NCI-H2107 treated with DMSO at 0.1 percent for 48 hours (cell line): ENCODE data around the gene TRIM42.

Experiments
- DNase-seq: peaks from one replicate; lab custom pipeline; 2025; ENCODE audit not compliant: unreplicated experiment; lab: John Stamatoyannopoulos, UW

The TRIM42 gene

DNA sequence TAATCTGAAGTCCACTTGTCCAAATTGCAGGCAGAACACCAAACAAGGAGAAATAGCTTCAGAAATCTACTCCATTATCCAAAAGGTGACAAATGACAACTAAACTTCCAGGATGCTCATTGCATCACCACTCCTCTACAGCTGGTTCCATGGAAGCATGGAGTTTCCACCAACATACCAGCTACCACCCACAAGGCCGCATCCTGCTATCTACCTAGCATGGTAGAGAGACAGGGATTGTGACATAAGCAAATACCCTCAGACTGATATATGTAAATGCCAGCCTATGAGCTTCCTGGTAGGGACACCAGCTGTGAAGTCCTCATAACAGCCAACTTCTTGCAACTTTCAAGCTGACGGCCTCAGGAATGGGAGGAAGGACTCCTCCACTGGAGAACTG is at the start of gene TRIM42:
TSS of gene TRIM42 (plus strand) at position 301 of the 400 bp plus-strand sequence. CDS start 166 bp downstream, outside the sequence.
- DNase-seq = no peak

DNA sequence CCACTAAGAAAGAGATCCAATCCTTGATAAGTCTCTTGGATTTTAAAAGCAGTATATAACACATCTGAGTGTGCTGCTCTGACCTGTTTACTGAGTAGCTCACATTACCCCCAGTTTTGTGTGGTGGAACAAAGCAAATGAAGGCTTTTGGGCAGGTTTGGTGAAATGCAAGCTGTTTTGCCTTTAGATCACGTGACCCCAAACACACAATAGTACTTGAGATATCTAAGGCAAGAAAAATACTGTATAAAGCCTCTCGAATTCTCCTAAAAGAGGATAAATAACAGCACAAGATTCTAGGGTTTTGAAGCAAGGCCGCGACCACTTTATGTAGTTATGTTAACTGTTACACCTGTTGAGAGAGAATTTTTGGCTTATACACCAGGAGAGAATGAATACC is 49.3 kb upstream of the TRIM42 start:
- DNase-seq = no peak

DNA sequence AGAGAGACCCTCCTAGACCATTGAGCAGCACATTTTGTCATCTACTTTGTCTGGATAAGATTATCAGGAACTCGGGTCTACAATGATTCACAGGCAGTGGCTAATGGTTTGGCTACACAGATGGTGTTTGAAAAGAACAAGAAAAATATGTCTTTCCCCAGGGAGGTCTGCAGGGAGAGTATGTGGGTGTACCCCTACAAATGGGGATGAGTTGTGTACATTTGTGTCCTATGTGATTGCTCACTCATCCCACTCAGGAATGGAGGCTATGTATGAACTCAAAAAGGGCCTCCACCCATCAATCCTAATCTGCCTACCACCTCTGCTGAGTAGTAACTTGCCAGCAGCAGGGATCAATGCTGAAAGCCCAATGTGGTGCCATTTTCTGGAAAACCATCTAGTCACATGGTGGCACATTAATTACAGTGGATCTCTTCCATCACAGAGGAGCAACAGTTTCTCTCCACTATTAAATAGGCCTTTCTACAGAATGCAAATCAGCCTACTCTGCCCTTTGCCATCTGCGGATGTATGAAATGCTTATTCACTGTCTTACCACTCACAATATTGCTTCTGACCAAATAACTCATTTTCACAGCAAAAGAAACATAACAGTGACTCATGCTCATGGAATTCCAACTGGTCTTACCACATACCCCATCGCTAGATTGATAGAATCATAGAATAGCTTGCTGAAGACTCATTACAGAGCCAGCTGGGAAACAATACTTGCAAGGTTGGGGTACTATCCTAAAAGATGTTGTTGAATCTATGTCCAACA is 48.3 kb upstream of the TRIM42 start:
- DNase-seq = no peak

DNA sequence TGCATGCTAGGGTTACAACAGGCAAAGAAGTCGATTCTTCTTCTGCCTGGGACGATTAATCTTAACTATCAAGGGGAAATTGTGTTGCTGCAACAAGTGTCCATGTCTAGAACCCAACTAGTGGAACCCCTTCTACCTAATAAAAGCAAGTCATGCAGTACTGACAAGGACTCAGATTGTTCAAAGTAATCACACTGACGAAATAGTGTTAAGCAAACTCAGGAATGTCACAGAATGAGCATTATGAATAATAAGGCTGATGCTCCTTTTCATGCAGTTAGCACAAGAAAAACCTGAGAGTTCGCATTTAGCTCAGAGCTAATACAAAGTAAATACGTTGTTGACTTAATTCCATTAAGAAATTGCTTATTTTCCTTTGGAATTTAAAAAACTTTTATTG is 47.5 kb upstream of the TRIM42 start:
- DNase-seq = no peak

DNA sequence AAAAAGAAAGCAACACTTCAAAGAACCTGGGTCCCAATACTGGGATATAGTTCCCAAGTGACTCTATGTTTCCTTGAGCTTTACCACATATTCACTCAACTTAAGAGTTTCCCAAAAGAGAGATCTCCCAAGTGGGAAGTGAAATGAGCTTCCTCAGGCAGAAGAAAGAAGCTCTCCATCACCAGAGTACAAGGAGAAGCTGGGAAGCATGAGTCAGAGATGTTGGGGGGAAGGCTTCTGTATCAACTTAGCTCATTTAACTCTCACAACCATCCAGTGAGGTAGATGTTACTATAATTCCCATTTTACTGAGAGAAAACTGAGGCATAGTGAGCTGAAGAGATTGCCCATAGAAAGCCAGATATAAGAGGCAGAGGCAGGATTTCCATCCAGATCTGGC is 47.0 kb upstream of the TRIM42 start:
- no peak for DNase-seq

DNA sequence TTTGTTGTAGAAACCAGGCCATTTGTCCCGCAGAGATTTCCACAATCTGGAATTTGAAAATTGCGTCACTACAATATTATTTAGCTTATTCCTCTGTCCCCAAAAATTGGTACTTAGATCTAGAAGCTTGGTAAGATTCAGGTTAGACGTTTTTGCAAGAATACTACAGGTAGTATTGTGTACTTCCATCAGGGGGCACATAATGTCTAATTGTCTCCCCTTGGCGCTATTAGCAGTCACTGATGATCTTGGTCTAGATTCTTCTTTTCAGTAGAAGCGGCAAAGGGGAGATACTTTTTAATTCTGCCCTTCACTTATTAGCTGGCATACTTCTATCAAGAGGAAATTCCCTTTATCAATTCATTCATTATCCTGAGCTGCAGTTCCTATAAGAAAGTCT is 42.6 kb upstream of the TRIM42 start:
- no peak for DNase-seq

DNA sequence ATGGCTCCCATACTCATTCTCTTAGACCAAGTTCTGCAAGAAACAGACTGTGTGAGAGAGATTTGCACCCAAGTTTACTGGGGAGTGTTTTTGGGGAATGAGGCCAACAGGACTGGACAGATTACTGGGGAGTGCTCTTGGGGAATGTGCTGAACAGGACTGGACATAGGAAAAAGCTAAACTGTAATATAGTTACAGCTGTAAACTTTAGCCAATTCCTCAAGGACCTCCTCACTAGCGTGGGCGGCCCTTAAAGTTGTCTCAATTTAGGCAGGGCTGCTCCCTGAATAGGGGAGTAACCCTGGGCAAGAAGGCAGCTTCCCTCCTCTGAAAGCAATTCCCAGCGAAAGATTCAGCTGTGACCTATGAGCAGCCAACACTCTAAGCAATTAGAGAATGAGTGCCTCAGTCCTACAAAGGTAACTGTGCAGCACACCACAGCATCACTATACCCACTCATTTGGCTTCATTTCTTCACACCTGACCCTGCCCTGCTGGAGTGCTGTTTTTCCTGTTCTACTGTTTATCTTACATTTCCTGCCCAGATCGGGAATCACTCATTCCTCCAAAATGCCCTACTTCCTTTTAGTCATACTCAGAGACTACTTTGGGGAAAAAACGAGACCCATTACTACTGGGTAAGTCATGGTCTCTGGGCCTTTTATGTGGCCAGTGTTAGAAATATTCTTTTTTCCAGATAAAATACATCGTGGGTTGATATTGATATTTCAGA is 41.3 kb upstream of the TRIM42 start:
- no peak for DNase-seq

DNA sequence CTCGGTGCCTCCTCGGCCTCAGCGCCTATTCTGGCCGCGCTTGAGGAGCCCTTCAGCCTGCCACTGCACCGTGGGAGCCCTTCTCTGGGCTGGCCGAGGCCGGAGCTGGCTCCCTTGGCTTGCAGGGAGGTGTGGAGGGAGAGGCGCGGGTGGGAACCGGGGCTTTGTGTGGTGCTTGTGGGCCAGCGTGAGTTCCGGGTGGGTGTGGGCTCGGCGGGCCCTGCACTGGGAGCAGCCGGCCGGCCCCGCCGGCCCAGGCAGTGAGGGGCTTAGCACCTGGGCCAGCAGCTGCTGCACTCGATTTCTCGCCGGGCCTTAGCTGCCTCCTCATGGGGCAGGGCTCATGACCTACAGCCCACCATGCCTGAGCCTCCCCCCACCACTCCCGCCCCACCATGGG is 26.6 kb upstream of the TRIM42 start:
- no peak for DNase-seq

DNA sequence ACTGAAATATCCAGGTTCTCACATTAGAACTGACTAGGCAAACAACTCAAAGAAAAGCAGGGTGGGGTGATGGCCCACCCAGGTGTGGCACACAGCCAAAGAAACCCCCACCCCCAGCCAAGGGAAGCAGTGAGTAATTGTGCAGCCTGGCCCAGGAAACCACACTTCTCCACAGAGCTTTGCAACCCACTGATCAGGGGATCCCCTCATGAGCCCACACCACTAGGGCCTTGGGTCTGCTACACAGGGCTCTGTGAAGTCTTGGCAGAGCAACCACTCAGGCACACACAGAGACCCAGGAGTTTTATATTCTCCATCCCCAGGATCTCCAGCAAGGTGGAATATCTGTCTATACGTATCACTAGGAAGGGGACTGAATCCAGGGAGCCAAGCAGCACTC is 22.2 kb upstream of the TRIM42 start:
- DNase-seq = no peak

DNA sequence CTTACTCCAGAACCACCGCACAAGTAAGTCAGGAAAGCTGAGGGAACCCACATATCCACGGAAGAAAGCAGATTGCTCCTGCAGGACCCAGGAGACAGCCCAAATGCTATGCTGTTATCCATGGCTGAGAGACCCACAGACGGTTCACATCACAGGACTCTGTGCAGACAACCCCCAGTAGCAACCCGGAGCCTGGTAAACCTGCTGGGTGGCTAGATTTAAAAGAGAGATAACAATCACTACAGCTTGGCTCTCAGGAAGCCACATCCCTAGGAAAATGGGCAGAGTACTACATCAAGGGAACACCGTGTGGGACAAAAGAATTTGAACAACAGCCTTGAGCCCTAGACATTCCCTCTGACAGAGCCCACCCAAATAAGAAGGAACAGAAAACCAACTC is 13.8 kb upstream of the TRIM42 start:
- no peak for DNase-seq

DNA sequence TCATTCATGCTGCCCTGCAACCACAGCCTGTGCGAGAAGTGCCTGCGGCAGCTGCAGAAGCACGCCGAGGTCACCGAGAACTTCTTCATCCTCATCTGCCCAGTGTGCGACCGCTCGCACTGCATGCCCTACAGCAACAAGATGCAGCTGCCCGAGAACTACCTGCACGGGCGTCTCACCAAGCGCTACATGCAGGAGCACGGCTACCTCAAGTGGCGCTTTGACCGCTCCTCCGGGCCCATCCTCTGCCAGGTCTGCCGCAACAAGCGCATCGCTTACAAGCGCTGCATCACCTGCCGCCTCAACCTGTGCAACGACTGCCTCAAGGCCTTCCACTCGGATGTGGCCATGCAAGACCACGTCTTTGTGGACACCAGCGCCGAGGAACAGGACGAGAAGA is 4.7 kb downstream of the TRIM42 start:
- no peak for DNase-seq

DNA sequence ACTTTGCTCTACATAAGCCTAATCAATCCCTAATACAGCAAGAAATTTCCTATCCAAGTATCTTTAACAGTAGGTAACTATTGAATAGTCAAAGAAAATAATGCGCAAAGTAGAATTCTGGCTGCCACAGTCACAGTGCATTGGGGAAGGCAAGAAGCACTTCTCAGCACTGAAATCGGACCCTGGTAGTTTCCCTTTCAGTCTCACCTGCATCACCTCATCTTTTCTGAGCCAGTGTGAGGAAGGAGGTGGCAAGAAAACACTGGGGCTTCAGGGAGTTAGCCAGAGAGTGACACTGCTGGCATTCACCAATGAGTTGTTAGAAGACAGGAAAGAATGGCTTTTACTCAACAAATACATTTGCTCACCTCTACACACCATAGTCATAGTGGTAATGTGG is 8.3 kb downstream of the TRIM42 start:
- DNase-seq = no peak

DNA sequence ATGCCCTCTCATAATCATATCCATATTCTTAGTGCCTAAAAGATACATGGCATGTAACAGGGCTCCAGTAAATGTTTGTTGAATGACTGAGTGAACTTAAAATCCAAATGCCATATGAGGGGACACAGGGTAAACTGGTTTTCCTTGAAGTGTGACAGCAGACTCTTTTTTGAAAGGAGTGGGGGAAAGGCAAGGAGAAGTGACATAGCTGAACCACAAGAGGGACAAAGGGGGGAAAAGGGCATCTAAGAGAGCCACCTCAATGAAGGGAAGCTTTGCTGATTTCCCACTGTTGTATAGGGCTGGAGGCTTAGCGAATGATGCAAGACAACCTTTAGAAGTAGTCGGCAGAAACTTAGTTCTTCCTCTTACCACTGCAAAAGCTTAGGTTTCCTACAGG is 9.1 kb downstream of the TRIM42 start:
- DNase-seq = no peak

DNA sequence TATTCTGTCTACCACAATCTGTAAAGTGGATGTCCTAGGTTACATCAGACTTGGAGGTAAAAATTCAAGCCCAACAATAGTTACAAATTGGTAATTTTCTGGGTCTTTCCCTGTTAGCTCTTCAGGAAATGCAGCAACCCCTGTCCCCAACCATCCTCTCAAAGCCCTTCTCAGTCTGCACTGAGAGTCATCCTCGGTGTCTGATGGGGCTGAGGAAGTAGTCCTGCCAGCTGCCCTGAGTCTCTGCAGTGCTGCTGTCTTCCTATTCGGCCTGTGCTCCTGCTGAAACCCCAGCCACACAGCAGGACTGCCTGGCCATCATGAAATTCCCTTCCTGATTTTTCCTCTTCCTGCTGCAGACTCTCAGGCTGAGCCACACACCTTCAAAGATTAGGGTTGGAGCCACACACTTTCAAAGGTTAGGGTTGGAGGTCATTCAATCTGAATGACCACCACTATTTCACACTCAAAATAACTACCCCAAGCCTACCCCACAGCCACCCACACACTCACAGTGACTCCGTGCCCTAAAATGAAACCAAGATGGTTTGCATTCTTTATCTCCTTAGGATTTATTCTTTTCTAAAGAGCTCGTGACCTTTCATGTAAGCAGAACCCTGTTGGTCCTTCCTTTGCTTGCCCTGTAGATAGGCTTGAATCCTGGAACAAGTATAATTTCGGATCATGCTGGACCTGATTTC is 17.6 kb downstream of the TRIM42 start:
- no peak for DNase-seq

DNA sequence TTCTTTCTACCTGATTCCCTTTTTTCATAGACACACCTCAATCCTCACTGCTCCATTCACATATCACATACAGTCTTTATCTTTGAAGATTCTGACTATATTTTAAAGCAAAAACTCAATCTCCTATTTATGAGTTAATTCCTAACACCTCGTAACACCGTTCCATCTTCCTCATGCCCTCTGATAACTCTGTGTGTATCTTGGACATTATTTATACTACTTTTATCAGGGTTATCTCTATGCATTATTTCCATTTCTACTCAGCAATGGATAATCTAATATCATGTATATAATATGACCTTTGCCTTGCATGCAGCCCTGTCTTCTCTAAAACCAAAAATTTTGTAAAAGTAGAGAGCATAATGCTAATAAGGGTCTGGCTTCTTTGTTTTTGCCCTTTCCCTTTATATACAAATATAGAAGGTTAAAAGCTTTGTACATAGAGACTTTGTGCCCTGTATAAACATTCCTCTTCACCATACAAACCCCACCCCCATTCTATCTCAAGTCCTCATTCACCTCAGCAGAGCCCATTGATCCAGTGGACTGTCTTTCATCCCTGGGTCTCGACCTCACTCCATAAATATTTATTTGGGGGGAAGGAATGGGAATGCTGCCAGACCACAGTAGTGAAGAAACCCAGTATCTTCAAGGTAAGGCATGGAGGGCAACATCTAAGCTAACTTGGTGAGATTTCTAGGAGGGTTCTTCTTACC is 21.8 kb downstream of the TRIM42 start:
- DNase-seq = no peak

DNA sequence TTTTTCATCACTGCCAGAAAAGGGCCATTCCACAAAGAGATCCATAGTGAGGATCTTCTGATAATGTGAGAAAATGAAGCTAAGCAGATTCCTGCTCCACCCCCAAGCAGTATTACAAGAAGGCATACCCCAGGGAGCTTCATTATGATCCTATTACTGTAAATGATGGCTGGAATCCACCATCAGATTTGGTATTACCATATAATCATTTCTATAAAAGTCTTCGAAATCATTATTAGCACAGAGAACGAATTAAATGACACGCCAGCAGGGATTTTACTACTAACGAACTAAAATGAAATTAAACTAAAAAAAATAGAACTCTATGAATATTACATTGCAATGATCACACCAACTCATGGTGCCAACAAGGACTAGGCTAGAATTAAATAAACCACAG is 24.4 kb downstream of the TRIM42 start:
- DNase-seq = no peak

DNA sequence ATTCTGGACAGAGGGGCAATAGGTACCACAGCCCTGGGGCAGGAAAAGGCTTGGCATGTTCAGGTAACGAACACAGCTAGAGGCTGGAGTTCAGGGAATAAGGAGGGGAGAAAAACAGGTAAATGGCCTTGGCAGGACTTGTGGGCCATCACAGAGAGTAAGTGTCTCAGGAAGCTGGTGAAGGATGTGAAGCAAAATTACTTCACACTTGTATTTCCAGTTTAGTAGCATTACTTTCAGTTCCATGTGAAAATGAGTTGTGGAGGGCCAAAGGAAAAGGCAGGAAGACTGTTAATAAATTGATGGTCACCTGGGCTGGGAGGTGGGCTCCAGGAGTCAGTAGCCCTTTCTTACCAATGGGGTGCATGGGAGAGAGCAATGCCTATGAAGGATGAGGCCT is 25.6 kb downstream of the TRIM42 start:
- no peak for DNase-seq

DNA sequence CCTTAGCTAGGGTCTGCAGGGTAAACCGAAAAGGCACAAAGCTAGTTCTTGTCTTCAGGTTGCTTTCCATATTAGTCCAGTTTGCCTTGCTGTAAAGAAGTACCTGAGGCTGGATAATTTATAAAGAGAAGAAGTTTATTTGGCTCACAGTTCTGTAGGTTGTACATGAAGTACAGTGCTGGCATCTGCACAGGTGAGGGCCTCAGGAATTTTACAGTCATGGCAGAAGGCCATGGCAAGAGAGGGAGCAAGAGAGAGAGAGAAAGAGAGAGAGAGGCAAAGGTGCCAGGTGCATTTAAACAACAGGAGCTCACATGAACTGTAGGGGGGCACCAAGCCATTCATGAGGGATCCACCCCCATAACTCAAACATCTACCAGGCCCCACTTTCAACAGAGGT is 26.9 kb downstream of the TRIM42 start:
- no peak for DNase-seq

DNA sequence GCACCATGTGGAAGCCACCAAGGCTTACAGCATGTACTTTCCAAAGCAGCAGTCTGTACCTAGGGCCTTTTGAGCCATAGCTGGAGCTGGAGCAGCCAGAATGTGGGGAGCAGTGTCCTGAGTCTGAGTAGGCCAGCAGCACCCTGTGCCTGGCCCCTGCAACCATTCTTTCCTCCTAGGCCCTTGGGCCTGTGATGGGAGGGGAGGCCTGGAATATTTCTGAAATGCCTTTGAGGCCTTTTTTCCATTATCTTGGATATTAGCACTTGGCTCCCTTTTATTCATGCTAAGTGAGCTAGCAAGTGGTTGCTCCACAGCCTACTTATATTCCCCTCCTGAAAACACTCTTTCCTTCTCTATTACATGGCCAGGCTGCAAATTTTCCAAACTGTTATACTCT is 28.1 kb downstream of the TRIM42 start:
- DNase-seq = no peak

DNA sequence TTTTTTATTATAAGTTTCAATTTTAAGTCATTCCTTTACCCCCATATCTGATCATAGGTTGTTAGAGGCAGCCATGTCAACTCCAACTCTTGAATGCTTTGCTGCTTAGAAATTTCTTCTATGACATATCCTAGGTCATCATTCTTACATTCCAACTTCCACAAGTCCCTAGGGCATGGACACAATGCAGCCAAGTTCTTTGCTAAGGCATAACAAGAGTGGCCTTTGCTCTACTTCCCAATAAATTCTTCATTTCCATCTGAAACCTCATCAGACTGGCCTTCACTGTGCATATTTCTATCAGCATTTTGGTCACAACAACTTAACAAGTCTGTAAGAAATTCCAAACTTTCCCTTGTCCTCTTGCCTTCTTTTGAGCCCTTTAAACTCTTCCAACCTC is 28.5 kb downstream of the TRIM42 start:
- no peak for DNase-seq

DNA sequence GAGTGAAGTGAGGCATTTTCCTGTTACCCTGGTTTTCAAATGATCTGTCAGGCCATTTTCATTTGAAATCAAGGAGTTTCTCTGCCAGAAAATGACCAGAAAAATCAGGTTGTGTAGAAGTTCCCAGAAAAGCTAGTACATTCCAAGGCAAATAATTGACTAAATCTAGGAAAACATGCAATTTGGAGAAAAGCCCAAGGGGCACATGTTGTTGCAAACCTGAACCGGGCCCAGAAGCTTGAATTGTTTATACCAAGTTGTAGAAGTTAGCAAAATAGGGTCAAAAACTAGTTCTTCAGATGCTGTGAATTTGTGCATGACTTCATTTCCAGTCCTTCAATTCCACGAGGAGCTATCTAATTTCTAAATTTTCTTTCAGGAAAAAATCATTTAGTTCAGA is 31.0 kb downstream of the TRIM42 start:
- no peak for DNase-seq
